ENCODE measurements around the gene PGAM4. TPM values are rescaled to one million over a fixed set of nuclear protein-coding genes. Genes with fewer than 3 reads are reported as not detected.

The PGAM4 gene
- not detected in 2 replicates for total RNA-seq

DNA sequence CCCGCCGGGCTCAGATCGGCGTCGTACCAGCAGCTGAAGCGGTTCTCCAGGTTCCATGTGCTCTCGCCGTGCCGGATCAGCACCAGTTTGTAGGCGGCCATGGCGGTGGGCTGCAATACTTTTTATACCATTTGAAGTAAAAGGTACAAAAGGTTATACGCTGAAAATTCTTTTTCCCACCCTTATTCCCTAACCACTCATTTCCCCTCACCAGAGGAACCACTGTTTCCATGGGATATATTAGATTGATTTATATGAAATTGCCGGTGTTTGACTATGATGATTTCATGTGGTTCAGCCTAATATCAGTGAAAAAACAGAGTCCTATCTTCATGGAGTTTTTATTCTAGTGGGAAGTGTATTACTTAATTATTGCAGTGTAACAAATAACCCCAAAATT is at the start of gene PGAM4:
TSS of gene PGAM4 (minus strand) at position 101 of the 400 bp plus-strand sequence. CDS start at position 101, 0 bp downstream.

Other genes starting within 250 kb of the PGAM4 start
- 73.8 and 83.9 TPM in 2 replicates for gene ATRX, start 183.4 kb downstream of the PGAM4 start, total RNA-seq
- gene MAGT1, start 74.2 kb downstream of the PGAM4 start, total RNA-seq = 83.3 and 118 TPM in 2 replicates
- 247 and 282 TPM in 2 replicates for gene COX7B, start 70.2 kb downstream of the PGAM4 start, total RNA-seq
- gene ATP7A, start 58.9 kb downstream of the PGAM4 start, total RNA-seq = 15.4 and 16.3 TPM in 2 replicates
- gene PGK1, start 134.6 kb upstream of the PGAM4 start, total RNA-seq = 256 and 374 TPM in 2 replicates
- 23.2 and 28.1 TPM in 2 replicates for gene TAF9B, start 170.0 kb upstream of the PGAM4 start, total RNA-seq